GM10266 (cell line): ENCODE data around the gene SLC22A5.

Experiments used
- DNase-seq: peaks from one replicate; pipeline ENCODE4 v3.0.0; 2012; ENCODE audit errors: extremely low spot score
- TF ChIP-seq, protein P1 (sequence below): IDR thresholded peaks from 2 replicates; pipeline ENCODE4 v1.5.1; 2012; ENCODE audit warnings: mild to moderate bottlenecking, low read depth; ENCODE audit not compliant: control insufficient read depth, insufficient read depth; ENCODE audit errors: missing control alignments

SLC22A5 gene

DNA sequence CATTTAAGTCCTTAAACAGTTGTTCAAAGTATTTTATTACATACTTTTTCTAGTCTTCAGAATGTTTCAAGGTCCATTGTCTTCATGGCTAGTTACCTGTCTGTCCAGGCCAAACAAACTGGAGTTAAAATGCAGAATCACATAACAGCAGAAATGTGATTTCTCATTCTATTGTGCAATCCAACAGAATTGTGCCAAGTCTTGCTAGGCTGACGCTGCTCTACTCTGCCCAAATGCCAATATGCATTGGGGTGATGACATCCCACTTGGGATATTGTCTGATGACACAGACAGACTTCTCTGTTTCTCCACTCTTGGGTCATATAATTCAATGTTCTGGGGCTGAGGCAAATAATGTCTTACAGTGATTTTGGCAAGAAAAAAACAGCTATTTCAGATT is 5.2 kb upstream of the SLC22A5 start:
- no peak for DNase-seq
- TF ChIP-seq, protein P1, sequence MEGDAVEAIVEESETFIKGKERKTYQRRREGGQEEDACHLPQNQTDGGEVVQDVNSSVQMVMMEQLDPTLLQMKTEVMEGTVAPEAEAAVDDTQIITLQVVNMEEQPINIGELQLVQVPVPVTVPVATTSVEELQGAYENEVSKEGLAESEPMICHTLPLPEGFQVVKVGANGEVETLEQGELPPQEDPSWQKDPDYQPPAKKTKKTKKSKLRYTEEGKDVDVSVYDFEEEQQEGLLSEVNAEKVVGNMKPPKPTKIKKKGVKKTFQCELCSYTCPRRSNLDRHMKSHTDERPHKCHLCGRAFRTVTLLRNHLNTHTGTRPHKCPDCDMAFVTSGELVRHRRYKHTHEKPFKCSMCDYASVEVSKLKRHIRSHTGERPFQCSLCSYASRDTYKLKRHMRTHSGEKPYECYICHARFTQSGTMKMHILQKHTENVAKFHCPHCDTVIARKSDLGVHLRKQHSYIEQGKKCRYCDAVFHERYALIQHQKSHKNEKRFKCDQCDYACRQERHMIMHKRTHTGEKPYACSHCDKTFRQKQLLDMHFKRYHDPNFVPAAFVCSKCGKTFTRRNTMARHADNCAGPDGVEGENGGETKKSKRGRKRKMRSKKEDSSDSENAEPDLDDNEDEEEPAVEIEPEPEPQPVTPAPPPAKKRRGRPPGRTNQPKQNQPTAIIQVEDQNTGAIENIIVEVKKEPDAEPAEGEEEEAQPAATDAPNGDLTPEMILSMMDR, result no peak

GRCh38 chr5:132365213-132365612 is 4.3 kb upstream of the SLC22A5 start:
- DNase-seq, result no peak
- TF ChIP-seq, protein P1, result no peak

- no peak for DNase-seq
- TF ChIP-seq, protein P1, result no peak
These were observed 1.3 kb upstream of the SLC22A5 start for GRCh38 chr5:132368186-132368585.

- DNase-seq, result no peak
- TF ChIP-seq, protein P1, result no peak
These were observed 470 bp upstream of the SLC22A5 start for GRCh38 chr5:132369007-132369473.

DNA sequence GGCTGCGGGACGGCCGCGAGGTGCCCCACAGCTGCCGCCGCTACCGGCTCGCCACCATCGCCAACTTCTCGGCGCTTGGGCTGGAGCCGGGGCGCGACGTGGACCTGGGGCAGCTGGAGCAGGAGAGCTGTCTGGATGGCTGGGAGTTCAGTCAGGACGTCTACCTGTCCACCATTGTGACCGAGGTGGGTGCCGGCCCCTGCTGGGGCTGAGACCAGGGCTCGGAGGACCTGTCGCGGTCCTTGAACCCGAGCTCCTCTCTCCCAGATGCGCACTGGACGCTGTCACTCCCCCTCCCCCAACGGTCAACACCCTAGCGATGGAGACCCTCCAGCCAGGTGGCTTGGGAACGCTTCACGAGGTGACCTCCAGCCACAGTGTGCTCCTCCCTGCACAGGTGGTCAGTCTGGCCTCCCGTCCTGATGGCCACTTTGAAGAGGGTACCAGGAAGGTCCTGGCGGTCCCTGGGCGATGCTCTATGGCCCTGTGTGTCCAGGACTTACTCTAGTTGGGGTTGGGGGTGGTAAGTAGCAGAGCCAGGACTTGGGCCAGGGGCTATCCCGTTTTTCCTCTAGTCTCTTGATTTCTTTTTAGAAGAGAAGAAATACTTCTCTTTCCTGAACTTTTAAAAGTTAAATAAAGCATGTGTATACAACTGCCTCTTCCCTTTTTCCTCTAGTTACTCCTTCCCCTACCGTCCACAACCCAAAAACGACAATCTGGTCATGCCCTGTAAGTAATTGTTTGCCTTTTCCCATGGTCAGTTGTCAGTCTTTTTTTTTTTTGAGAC is 866 bp downstream of the SLC22A5 start:
- TF ChIP-seq, protein P1, result no peak
- no peak for DNase-seq

- no peak for DNase-seq
- TF ChIP-seq, protein P1, result no peak
These were observed 1.6 kb downstream of the SLC22A5 start for GRCh38 chr5:132370971-132371602.

DNA sequence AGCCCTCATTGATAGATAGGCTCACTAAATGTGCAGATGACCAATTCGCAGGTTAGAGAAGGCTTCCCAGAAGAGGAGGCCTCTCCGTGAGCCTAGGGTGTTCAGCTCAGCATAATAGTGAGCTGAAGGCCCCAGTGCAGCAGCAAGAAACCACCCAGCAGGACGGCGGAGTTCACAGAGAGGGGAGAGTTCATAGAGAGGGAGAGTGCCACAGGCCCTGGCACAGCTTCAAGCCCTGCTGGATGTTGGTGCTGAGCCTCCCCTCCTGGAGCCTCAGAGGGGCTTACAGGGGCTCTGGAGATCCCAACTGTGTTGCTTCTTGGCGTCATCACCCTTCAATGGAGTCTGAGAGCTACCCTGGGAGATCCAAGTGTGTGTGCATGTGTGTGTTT is 2.1 kb downstream of the SLC22A5 start:
- DNase-seq, result no peak
- TF ChIP-seq, protein P1, result no peak
